Endothelial cell of umbilical vein (primary cell): ENCODE results near the gene GK2. TPM values are rescaled to one million over a fixed set of nuclear protein-coding genes. Genes with fewer than 3 reads are reported as not detected.

Source experiments
- BruUV-seq: library from RNA; stranded (reverse); fragments of 400-500 nt; replicated peaks from 2 replicates; lab custom pipeline; 2021; lab: Mats Ljungman, UMichigan
- CTCF ChIA-PET: fragments of 300-600, 350-600 bp; sonication (Branson Sonifier 250); formaldehyde crosslinking; loops from one replicate; lab custom pipeline; 2021; ENCODE audit warnings: antibody characterized with exemption, inconsistent platforms; lab: Charles Lee
- POLR2A ChIA-PET: fragments of 300-600, 350-600 bp; sonication (Branson Sonifier 250); formaldehyde crosslinking; loops from one replicate; lab custom pipeline; 2021; ENCODE audit warnings: antibody characterized with exemption, inconsistent platforms; lab: Charles Lee
- DNase-seq: peaks from one replicate; pipeline ENCODE4 v3.0.0-alpha.2; 2011; ENCODE audit warnings: low read depth, low spot score
- FAIRE-seq: peaks from 2 replicates; lab custom pipeline; 2011; peaks lifted over from hg19 to GRCh38; lab: Jason Lieb, UNC
- H2AFZ ChIP-seq: 2 replicates; pipeline ENCODE4 v1.6.0; 2012; ENCODE audit warnings: low read depth, low read length, control low read depth, inconsistent platforms
- H3K27ac ChIP-seq: 2 replicates; pipeline ENCODE4 v1.5.1; 2011; ENCODE audit warnings: low read depth, mild to moderate bottlenecking, control low read depth, low read length, moderate library complexity; ENCODE audit not compliant: insufficient read depth
- H3K27me3 ChIP-seq, 2 experiments: 2 replicates each; pipeline versions ENCODE4 v1.6.0 to v1.6.1; 2011; ENCODE audit warnings: low read length in 2 of 2, mixed read lengths in 1 of 2; ENCODE audit not compliant: control insufficient read depth in 2 of 2, insufficient read depth in 2 of 2
- H3K36me3 ChIP-seq, 2 experiments: 2 replicates in 1 of 2; 3 replicates in 1 of 2; pipeline ENCODE4 v1.5.1; 2011; ENCODE audit warnings: low read length in 2 of 2, mild to moderate bottlenecking in 1 of 2, moderate library complexity in 1 of 2; ENCODE audit not compliant: control insufficient read depth in 2 of 2, insufficient read depth in 2 of 2; ENCODE audit errors: extremely low read depth in 1 of 2
- H3K4me1 ChIP-seq: 3 replicates; pipeline ENCODE4 v1.5.1; 2011; ENCODE audit warnings: mild to moderate bottlenecking, low read length; ENCODE audit not compliant: control insufficient read depth, insufficient read depth; ENCODE audit errors: extremely low read depth
- H3K4me2 ChIP-seq: 2 replicates; pipeline ENCODE4 v1.6.1; 2011; ENCODE audit warnings: low read length, control low read depth, mixed read lengths; ENCODE audit not compliant: insufficient read depth
- H3K4me3 ChIP-seq, 3 experiments: fragments of 200-600 bp in 1 of 3; sonication (generic), shearing (Covaris generic) in 1 of 3; replicated peaks in 1 of 3; 2 replicates each; pipeline ENCODE4 v1.5.1; 2011 to 2016; ENCODE audit warnings: control low read depth in 3 of 3, low read length in 3 of 3, mild to moderate bottlenecking in 2 of 3, inconsistent platforms in 1 of 3, low read depth in 1 of 3, moderate library complexity in 1 of 3; ENCODE audit not compliant: insufficient read depth in 1 of 3
- H3K79me2 ChIP-seq: 2 replicates; pipeline ENCODE4 v1.6.0; 2012; ENCODE audit warnings: low read length, inconsistent platforms; ENCODE audit not compliant: control insufficient read depth, insufficient read depth
- H3K9ac ChIP-seq: replicated peaks from 2 replicates; pipeline ENCODE3; 2011; ENCODE audit warnings: low read length, control low read depth; ENCODE audit not compliant: insufficient read depth; ENCODE audit errors: extremely low read depth
- H3K9me1 ChIP-seq: replicated peaks from 3 replicates; pipeline ENCODE4 v1.6.0; 2011; ENCODE audit warnings: mild to moderate bottlenecking, low read length; ENCODE audit not compliant: control insufficient read depth, insufficient read depth; ENCODE audit errors: extremely low read depth
- H3K9me3 ChIP-seq: replicated peaks from 2 replicates; pipeline ENCODE4 v1.5.1; 2012; ENCODE audit warnings: low read length, inconsistent platforms; ENCODE audit not compliant: control insufficient read depth, insufficient read depth
- H4K20me1 ChIP-seq: replicated peaks from 2 replicates; pipeline ENCODE3; 2011; ENCODE audit warnings: mild to moderate bottlenecking, low read length; ENCODE audit not compliant: control insufficient read depth, insufficient read depth; ENCODE audit errors: extremely low read depth
- CTCF ChIP-seq, 2 donors: IDR thresholded peaks; 1 replicate in 1 of 2; 2 replicates in 1 of 2; pipeline ENCODE4 v1.5.1; 2011; ENCODE audit warnings: low read length in 2 of 2, mild to moderate bottlenecking in 2 of 2, moderate library complexity in 2 of 2, control low read depth in 1 of 2, inconsistent platforms in 1 of 2, low read depth in 1 of 2; ENCODE audit not compliant: insufficient read depth in 1 of 2; ENCODE audit errors: extremely low read depth in 1 of 2
- EZH2 ChIP-seq: IDR thresholded peaks from 2 replicates; pipeline ENCODE4 v1.6.1; 2012; ENCODE audit warnings: borderline replicate concordance, low read depth, mild to moderate bottlenecking, moderate library complexity, low read length, inconsistent platforms; ENCODE audit not compliant: severe bottlenecking
- FOS ChIP-seq: IDR thresholded peaks from 2 replicates; pipeline ENCODE4 v1.6.1; 2011; ENCODE audit warnings: mild to moderate bottlenecking, low read length, moderate library complexity, borderline replicate concordance; ENCODE audit not compliant: insufficient read depth
- GATA2 ChIP-seq: IDR thresholded peaks from 2 replicates; pipeline ENCODE4 v1.7.0; 2011; ENCODE audit warnings: low read depth, mild to moderate bottlenecking, moderate library complexity, mixed read lengths, low read length; ENCODE audit not compliant: insufficient read length, insufficient read depth
- JUN ChIP-seq: IDR thresholded peaks from 2 replicates; pipeline ENCODE4 v1.6.1; 2011; ENCODE audit warnings: borderline replicate concordance, low read depth; ENCODE audit not compliant: insufficient read length, insufficient read depth
- MAX ChIP-seq: IDR thresholded peaks from 2 replicates; pipeline ENCODE4 v1.6.1; 2011; ENCODE audit not compliant: insufficient read depth, insufficient read length
- MYC ChIP-seq: IDR thresholded peaks from one replicate; pipeline ENCODE4 v1.6.1; 2011; ENCODE audit warnings: mild to moderate bottlenecking, low read depth, low read length
- POLR2A ChIP-seq: IDR thresholded peaks from 2 replicates; pipeline ENCODE4 v1.6.1; 2012; ENCODE audit warnings: low read depth, mild to moderate bottlenecking, control low read depth, low read length
- POLR2AphosphoS5 ChIP-seq: IDR thresholded peaks from 2 replicates; pipeline ENCODE4 v1.6.1; 2012; ENCODE audit warnings: low read depth, mild to moderate bottlenecking, control low read depth, low read length, moderate library complexity; ENCODE audit not compliant: insufficient read depth
- dilution Hi-C: fragments of 300-500 bp; cut with MboI; formaldehyde crosslinking; loops from one replicate; pipeline ENCODE4 v1.15.0; 2019; ENCODE audit warnings: low sequenced_read_pairs; ENCODE audit not compliant: extremely low pct_ligation_motif_present
- intact Hi-C: fragments of 100-400 bp; cut with micrococcal nuclease; formaldehyde crosslinking; loops from one replicate; pipeline ENCODE4 v1.10.0; 2022
- polyA plus RNA-seq, 4 experiments: library from polyadenylated mRNA; depleted of rRNA in 3 of 4; stranded (reverse) in 3 of 4; unstranded in 1 of 4; fragments of >200 nt; gene quantifications; 2 replicates each; pipeline versions ENCODE4 v1.2.1 to v1.2.3, GENCODE V29; 2011 to 2012; ENCODE audit warnings: missing spikeins in 1 of 4
- total RNA-seq: library from RNA; stranded (reverse); gene quantifications from 2 replicates; pipeline ENCODE4 v1.2.3, GENCODE V29; 2021

Gene GK2
- total and polyA plus RNA-seq, 2 donors (not counting 3 experiments of a cell fraction or from before 2014, with no cell fraction given): not detected

GRCh38 chr4:79362626-79363025, 45.4 kb downstream of the GK2 start:
- H3K9ac ChIP-seq: no peak overlapping the region
- no peaks in the 10 kb centered on the region for H3K27me3 ChIP-seq
- ChIA-PET CTCF (no interaction called here), POLR2A (no interaction called here)
- no peaks in the 10 kb centered on the region for H3K9me3 ChIP-seq
- no peak overlapping the region for H2AFZ ChIP-seq
- no peak overlapping the region for H3K4me3 ChIP-seq
- H3K4me1 ChIP-seq: no peaks in the 10 kb centered on the region
- no peaks in the 10 kb centered on the region for H3K36me3 ChIP-seq
- no TSS peak for BruUV-seq
- TF ChIP-seq MAX (no peak), EZH2 (no peak), POLR2A (no peak), CTCF (IDR thresholded peaks at IDR 0.05; ENCODE audit: extremely low read depth in 1 of 2, insufficient read depth in 1 of 2, low read depth in 1 of 2, low read length in 2 of 2) (no peak)
- intact Hi-C loops (no loop called here), dilution Hi-C loops (no loop called here)
- no peak for FAIRE-seq
- H3K9me1 ChIP-seq: no peaks in the 10 kb centered on the region
- H3K4me2 ChIP-seq: no peak overlapping the region
- no peak overlapping the region for H3K27ac ChIP-seq
- no peaks in the 10 kb centered on the region for H3K79me2 ChIP-seq
- no peak for DNase-seq
- H4K20me1 ChIP-seq: no peaks in the 10 kb centered on the region

GRCh38 chr4:79360006-79360405, 48.0 kb downstream of the GK2 start:
- no peaks in the 10 kb centered on the region for H3K27me3 ChIP-seq
- H3K36me3 ChIP-seq: no peaks in the 10 kb centered on the region
- ChIA-PET POLR2A (no interaction called here), CTCF (no interaction called here)
- no peaks in the 10 kb centered on the region for H4K20me1 ChIP-seq
- no peak overlapping the region for H3K27ac ChIP-seq
- H3K9me1 ChIP-seq: no peaks in the 10 kb centered on the region
- H3K9ac ChIP-seq: no peak overlapping the region
- H3K4me3 ChIP-seq: no peak overlapping the region
- H3K79me2 ChIP-seq: no peaks in the 10 kb centered on the region
- dilution Hi-C loops (no loop called here), intact Hi-C loops (no loop called here)
- BruUV-seq: no TSS peak
- no peaks in the 10 kb centered on the region for H3K4me1 ChIP-seq
- DNase-seq: no peak
- TF ChIP-seq CTCF (IDR thresholded peaks at IDR 0.05; ENCODE audit: extremely low read depth in 1 of 2, insufficient read depth in 1 of 2, low read depth in 1 of 2, low read length in 2 of 2) (no peak), MAX (no peak), EZH2 (no peak), MYC (no peak), POLR2A (no peak), GATA2 (no peak), FOS (no peak), JUN (no peak), POLR2AphosphoS5 (no peak)
- no peaks in the 10 kb centered on the region for H3K9me3 ChIP-seq
- no peak overlapping the region for H3K4me2 ChIP-seq
- FAIRE-seq: no peak
- H2AFZ ChIP-seq: no peak overlapping the region
